Measurements from ENCODE around the gene FAAP20.

DNA sequence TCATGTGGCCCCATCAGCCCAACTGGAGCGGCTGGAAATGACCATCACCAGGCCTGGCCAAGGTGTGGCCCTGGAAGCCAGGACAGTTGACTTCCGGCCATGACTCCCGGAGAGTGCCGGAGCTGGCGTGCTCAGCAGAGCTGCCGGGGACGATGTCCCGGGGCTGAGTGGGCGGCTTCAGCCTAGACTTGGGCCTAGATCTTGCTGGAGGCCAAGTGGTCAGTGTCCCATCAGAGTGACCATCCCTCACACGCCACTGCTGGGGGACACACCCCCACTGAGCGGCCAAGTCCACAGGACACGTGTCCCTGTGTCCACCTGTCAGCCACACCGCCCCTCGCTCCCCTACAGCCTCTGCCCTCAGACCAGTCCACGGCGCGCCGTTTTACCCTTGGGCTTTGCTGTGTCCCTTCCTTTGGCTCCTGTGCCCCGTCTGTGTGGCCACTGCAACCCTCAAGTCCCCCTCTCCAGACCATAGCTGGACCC lies 4.0 kb downstream of the FAAP20 start:
- no peak for TF ChIP-seq EZH2phosphoT487 (IDR thresholded peaks at IDR 0.05; ENCODE audit: insufficient read depth, low read depth)
- no peak for TF ChIP-seq EZH2 (IDR thresholded peaks at IDR 0.05; ENCODE audit: insufficient read depth, poor library complexity, severe bottlenecking)
